HCT116 (cell line): ENCODE measurements around the gene UGT1A9. TPM values are rescaled to one million over a fixed set of nuclear protein-coding genes. Genes with fewer than 3 reads are reported as not detected.

Experiments
- ATAC-seq: fragments of 200-7000 bp; cut with Tn5 transposase; 2 replicates; pipeline ENCODE4 v1.9.1; 2020; ENCODE audit warnings: mild to moderate bottlenecking, moderate library complexity
- BruUV-seq: library from RNA; stranded (reverse); fragments of 400-500 nt; replicated peaks from 2 replicates; lab custom pipeline; 2021; lab: Mats Ljungman, UMichigan
- CTCF ChIA-PET: fragments of 300-600 bp; sonication (Branson Sonifier 250); formaldehyde crosslinking; loops from one replicate; lab custom pipeline; 2021; ENCODE audit warnings: antibody characterized with exemption; lab: Charles Lee
- POLR2A ChIA-PET: fragments of 300-600, 350-600 bp; sonication (Branson Sonifier 250); formaldehyde crosslinking; loops from one replicate; lab custom pipeline; 2021; ENCODE audit warnings: antibody characterized with exemption; lab: Charles Lee
- RAD21 ChIA-PET, 2 experiments: fragments of 300-600 bp; sonication (Branson Sonifier 250); formaldehyde crosslinking; loops; one replicate each; lab custom pipeline; 2023; ENCODE audit warnings: low total read pairs in 2 of 2; ENCODE audit not compliant: uncharacterized antibody in 2 of 2, unreplicated experiment in 2 of 2, low non-redundant PET in 1 of 2; lab: Charles Lee
- DNase-seq: peaks from one replicate; pipeline ENCODE4 v3.0.0-alpha.2; 2010; ENCODE audit warnings: low read depth, low spot score
- H2AFZ ChIP-seq: fragments of 200-600 bp; shearing (Covaris generic), sonication (generic); 2 replicates; pipeline ENCODE4 v1.6.1; 2017; ENCODE audit warnings: low read depth, mixed run types, mixed read lengths, antibody characterized with exemption, low read length; ENCODE audit not compliant: poor library complexity, severe bottlenecking
- H3K27ac ChIP-seq: 2 replicates; pipeline ENCODE4 v1.5.1; 2012; ENCODE audit warnings: low read depth, low read length
- H3K27me3 ChIP-seq: fragments of 200-600 bp; sonication (generic); 2 replicates; pipeline ENCODE4 v1.6.1; 2016; ENCODE audit warnings: mixed run types, low read length, mixed read lengths; ENCODE audit not compliant: insufficient read depth
- H3K36me3 ChIP-seq, 2 experiments: fragments of 200-500 bp in 1 of 2; fragments of 200-600 bp in 1 of 2; sonication (Bioruptor generic) in 1 of 2; sonication (generic) in 1 of 2; 2 replicates each; pipeline versions ENCODE4 v1.5.1 to v1.6.1; 2014 to 2016; ENCODE audit warnings: low read length in 2 of 2, inconsistent platforms in 1 of 2, mixed read lengths in 1 of 2, mixed run types in 1 of 2; ENCODE audit not compliant: insufficient read depth in 2 of 2, control insufficient read depth in 1 of 2
- H3K4me1 ChIP-seq, 2 experiments: fragments of 200-600 bp in 1 of 2; sonication (generic) in 1 of 2; 2 replicates each; pipeline versions ENCODE4 v1.5.1 to v1.6.1; 2012 to 2017; ENCODE audit warnings: low read length in 2 of 2, inconsistent platforms in 1 of 2, mild to moderate bottlenecking in 1 of 2, mixed read lengths in 1 of 2, mixed run types in 1 of 2, moderate library complexity in 1 of 2; ENCODE audit not compliant: insufficient read depth in 2 of 2, control insufficient read depth in 1 of 2
- H3K4me2 ChIP-seq: fragments of 200-600 bp; sonication (generic); 2 replicates; pipeline ENCODE4 v1.6.1; 2017; ENCODE audit warnings: mixed run types, low read length, mixed read lengths
- H3K4me3 ChIP-seq, 2 experiments: fragments of 200-600 bp in 1 of 2; sonication (generic) in 1 of 2; replicated peaks in 1 of 2; 2 replicates each; pipeline ENCODE4 v1.5.1; 2011 to 2016; ENCODE audit warnings: low read length in 2 of 2, control low read depth in 1 of 2, low read depth in 1 of 2, mild to moderate bottlenecking in 1 of 2, mixed read lengths in 1 of 2, mixed run types in 1 of 2
- H3K79me2 ChIP-seq: fragments of 200-600 bp; sonication (generic); 2 replicates; pipeline ENCODE4 v1.6.1; 2017; ENCODE audit warnings: mild to moderate bottlenecking, mixed run types, low read length, moderate library complexity, mixed read lengths; ENCODE audit not compliant: insufficient read depth
- H3K9ac ChIP-seq: fragments of 200-600 bp; sonication (generic); 2 replicates; pipeline ENCODE4 v1.6.1; 2016; ENCODE audit warnings: low read length, mixed read lengths
- H3K9me2 ChIP-seq: fragments of 200-600 bp; sonication (generic), shearing (Covaris generic); 2 replicates; pipeline ENCODE4 v1.6.1; 2017; ENCODE audit warnings: mixed run types, mild to moderate bottlenecking, moderate library complexity; ENCODE audit not compliant: insufficient read depth
- H3K9me3 ChIP-seq, 2 experiments: fragments of 200-500 bp in 1 of 2; fragments of 200-600 bp in 1 of 2; sonication (Bioruptor generic) in 1 of 2; sonication (generic) in 1 of 2; 2 replicates each; pipeline ENCODE4 v1.6.1; 2014 to 2017; ENCODE audit warnings: low read length in 2 of 2, mixed read lengths in 2 of 2, inconsistent platforms in 1 of 2, low read depth in 1 of 2, mild to moderate bottlenecking in 1 of 2, mixed run types in 1 of 2, moderate library complexity in 1 of 2; ENCODE audit not compliant: control insufficient read depth in 1 of 2, insufficient read depth in 1 of 2
- H4K20me1 ChIP-seq: fragments of 200-600 bp; sonication (generic), shearing (Covaris generic); 2 replicates; pipeline ENCODE4 v1.6.1; 2017; ENCODE audit warnings: mixed run types, mild to moderate bottlenecking, moderate library complexity; ENCODE audit not compliant: insufficient read depth
- CBX3 ChIP-seq: IDR thresholded peaks from 2 replicates; pipeline ENCODE4 v1.6.1; 2012; ENCODE audit warnings: low read depth
- CEBPB ChIP-seq: IDR thresholded peaks from 2 replicates; pipeline ENCODE4 v1.6.1; 2012; ENCODE audit warnings: low read depth
- CTCF ChIP-seq, 3 experiments: fragments of 200-600 bp in 1 of 3; sonication (generic) in 1 of 3; IDR thresholded peaks in 2 of 3; conservative IDR thresholded peaks in 1 of 3; 2 replicates each; pipeline ENCODE4 v1.5.1; 2012 to 2017; ENCODE audit warnings: low read depth in 2 of 3, low read length in 2 of 3, antibody characterized with exemption in 1 of 3, borderline replicate concordance in 1 of 3, control low read depth in 1 of 3, mild to moderate bottlenecking in 1 of 3, mixed read lengths in 1 of 3, mixed run types in 1 of 3, moderate library complexity in 1 of 3; ENCODE audit not compliant: insufficient read depth in 1 of 3
- EZH2 ChIP-seq: fragments of 200-600 bp; sonication (generic); IDR thresholded peaks from 2 replicates; pipeline ENCODE4 v1.6.1; 2017; ENCODE audit warnings: antibody characterized with exemption, mixed run types
- FOSL1 ChIP-seq: IDR thresholded peaks from 2 replicates; pipeline ENCODE4 v1.6.1; 2012; ENCODE audit warnings: low read depth
- REST ChIP-seq: IDR thresholded peaks from 2 replicates; pipeline ENCODE4 v1.6.1; 2012; ENCODE audit warnings: low read depth
- SP1 ChIP-seq: IDR thresholded peaks from 2 replicates; pipeline ENCODE4 v1.6.1; 2012; ENCODE audit warnings: low read depth
- YY1 ChIP-seq: IDR thresholded peaks from 2 replicates; pipeline ENCODE4 v1.6.1; 2011; ENCODE audit warnings: low read length, low read depth, moderate library complexity, mild to moderate bottlenecking; ENCODE audit not compliant: insufficient replicate concordance; ENCODE audit errors: extremely low read depth
- ZBTB33 ChIP-seq: IDR thresholded peaks from 2 replicates; pipeline ENCODE4 v1.6.1; 2011; ENCODE audit warnings: mild to moderate bottlenecking, low read length, moderate library complexity; ENCODE audit not compliant: insufficient replicate concordance; ENCODE audit errors: extremely low read depth
- ZFX ChIP-seq: fragments of 450-650 bp; IDR thresholded peaks from 2 replicates; pipeline ENCODE4 v1.6.1; 2017
- ZNF274 ChIP-seq: fragments of 200-500 bp; sonication (Bioruptor generic); IDR thresholded peaks from 2 replicates; pipeline ENCODE4 v1.6.1; 2014; ENCODE audit warnings: mild to moderate bottlenecking, low read depth, low read length, inconsistent platforms
- intact Hi-C: fragments of 100-400 bp; cut with micrococcal nuclease; formaldehyde crosslinking; loops from 2 replicates; pipeline ENCODE4 v1.10.0; 2022
- total RNA-seq: library from RNA; stranded (reverse); gene quantifications from one replicate; pipeline ENCODE4 v1.2.1, GENCODE V29; 2021; ENCODE audit not compliant: unreplicated experiment

UGT1A9 gene
- total RNA-seq, 1 experiment from 2014 or later = not detected

- DNase-seq = no peak
- Histone ChIP-seq H4K20me1 (no peaks in the 10 kb centered on the region), H3K79me2 (no peaks in the 10 kb centered on the region), H3K36me3 (no peaks in the 10 kb centered on the region), H3K4me2 (no peak overlapping the region), H3K27me3 (no peaks in the 10 kb centered on the region), H3K9ac (no peak overlapping the region), H3K4me1 (peaks cover 2 to 5% of the 10 kb centered on the region in 2 experiments; a peak in 3 of 4 replicates), H2AFZ (no peak overlapping the region), H3K27ac (no peak overlapping the region), H3K4me3 (no peak overlapping the region), H3K9me2 (no peaks in the 10 kb centered on the region), H3K9me3 (no peaks in the 10 kb centered on the region)
- TF ChIP-seq ZFX = no peak
- no peak for TF ChIP-seq ZBTB33
- TF ChIP-seq EZH2 = no peak
- ATAC-seq = no peak
- RAD21 ChIA-PET = no interaction called here
- BruUV-seq = no TSS peak
- POLR2A ChIA-PET = no interaction called here
- CTCF ChIA-PET = no interaction called here
- intact Hi-C loops = no loop called here
Observed at GRCh38 chr2:233639860-233640259, 31.8 kb upstream of the UGT1A9 start.

- Histone ChIP-seq H3K27ac (no peak overlapping the region), H3K9me2 (no peaks in the 10 kb centered on the region), H3K36me3 (no peaks in the 10 kb centered on the region), H3K4me3 (no peak overlapping the region), H2AFZ (no peak overlapping the region), H3K4me2 (no peak overlapping the region), H3K9ac (no peak overlapping the region), H3K9me3 (no peaks in the 10 kb centered on the region; a peak in 1 of 4 replicates), H3K27me3 (no peaks in the 10 kb centered on the region), H3K4me1 (peaks cover 2 to 5% of the 10 kb centered on the region in 2 experiments; a peak in 3 of 4 replicates), H4K20me1 (no peaks in the 10 kb centered on the region), H3K79me2 (no peaks in the 10 kb centered on the region)
- ATAC-seq = peak; percentile 98
- ChIA-PET POLR2A (no interaction called here), CTCF (no interaction called here), RAD21 (no interaction called here)
- no TSS peak for BruUV-seq
- intact Hi-C loops = no loop called here
- DNase-seq = peak; percentile 27
- TF ChIP-seq EZH2 = no peak
- TF ChIP-seq ZFX = no peak
- no peak for TF ChIP-seq REST
- TF ChIP-seq CBX3 = no peak
- no peak for TF ChIP-seq YY1
- TF ChIP-seq ZNF274 = no peak
- TF ChIP-seq SP1 = no peak
- TF ChIP-seq FOSL1 = no peak
- TF ChIP-seq CEBPB = no peak
- TF ChIP-seq CTCF (IDR thresholded peaks at IDR 0.05 in 2 of 3, conservative IDR thresholded peaks at IDR 0.05 in 1 of 3; ENCODE audit: borderline replicate concordance in 1 of 3, insufficient read depth in 1 of 3, low read depth in 2 of 3, low read length in 2 of 3) = peak in 2 of 3 experiments; percentile 50 to 52; a peak in 4 of 6 replicates
Observed at GRCh38 chr2:233643128-233643527, 28.6 kb upstream of the UGT1A9 start.
